GM12892 (cell line): ENCODE measurements around the gene PLCL1.
"Not testable (repeated sequence)": the region's sequence is repeated elsewhere in the genome, so short reads cannot be mapped to it uniquely, and the experiment has no call there.

Source experiments
- DNase-seq: peaks from one replicate; pipeline ENCODE4 v3.0.0; 2011; ENCODE audit not compliant: insufficient read length
- FAIRE-seq: peaks from 2 replicates; lab custom pipeline; 2011; peaks lifted over from hg19 to GRCh38; lab: Jason Lieb, UNC
- POLR2A ChIP-seq: IDR thresholded peaks from 2 replicates; pipeline ENCODE4 v1.6.1; 2011; ENCODE audit warnings: low read depth, low read length, control low read depth
- POLR2AphosphoS5 ChIP-seq: IDR thresholded peaks from 2 replicates; pipeline ENCODE4 v1.6.1; 2011; ENCODE audit warnings: low read depth, low read length, control low read depth
- TAF1 ChIP-seq: IDR thresholded peaks from 2 replicates; pipeline ENCODE4 v1.6.1; 2011; ENCODE audit warnings: low read depth, mild to moderate bottlenecking, control low read depth, low read length, borderline replicate concordance

Gene PLCL1

GRCh38 chr2:198173242-198173641, 368.8 kb downstream of the PLCL1 start:
- FAIRE-seq (no peak), DNase-seq (no peak)
- TF ChIP-seq POLR2AphosphoS5 (no peak), TAF1 (no peak), POLR2A (no peak)

- TF ChIP-seq TAF1, result no peak
- no peak for TF ChIP-seq POLR2AphosphoS5
- TF ChIP-seq POLR2A, result no peak
- FAIRE-seq (no peak), DNase-seq (no peak)
These were observed 369.5 kb downstream of the PLCL1 start for GRCh38 chr2:198173864-198174263.

- no peak for TF ChIP-seq TAF1
- no peak for TF ChIP-seq POLR2A
- no peak for TF ChIP-seq POLR2AphosphoS5
- FAIRE-seq (no peak), DNase-seq (no peak)
These were observed 370.9 kb downstream of the PLCL1 start for GRCh38 chr2:198175271-198175670.

- FAIRE-seq, result no peak
- no peak for TF ChIP-seq POLR2AphosphoS5
- TF ChIP-seq POLR2A, result no peak
- TF ChIP-seq TAF1, result no peak
- no peak for DNase-seq
These were observed 372.6 kb downstream of the PLCL1 start for GRCh38 chr2:198177040-198177439.

- FAIRE-seq, result no peak
- no peak for DNase-seq
- TF ChIP-seq POLR2AphosphoS5, result no peak
- TF ChIP-seq TAF1, result no peak
- TF ChIP-seq POLR2A, result no peak
These were observed 374.4 kb downstream of the PLCL1 start for GRCh38 chr2:198178766-198179165.

GRCh38 chr2:198186257-198186656, 381.9 kb downstream of the PLCL1 start:
- TF ChIP-seq POLR2AphosphoS5 (no peak), TAF1 (no peak), POLR2A (no peak)
- FAIRE-seq (no peak), DNase-seq (no peak)

- TF ChIP-seq TAF1 (no peak), POLR2AphosphoS5 (no peak), POLR2A (no peak)
- FAIRE-seq (no peak), DNase-seq (no peak)
These were observed 383.4 kb downstream of the PLCL1 start for GRCh38 chr2:198187841-198188240.

- FAIRE-seq (no peak), DNase-seq (no peak)
- TF ChIP-seq POLR2AphosphoS5, result no peak
These were observed 384.6 kb downstream of the PLCL1 start for GRCh38 chr2:198188982-198189381.

GRCh38 chr2:198191651-198192050, 387.3 kb downstream of the PLCL1 start:
- DNase-seq (no peak), FAIRE-seq (no peak)
- no peak for TF ChIP-seq TAF1
- no peak for TF ChIP-seq POLR2AphosphoS5
- TF ChIP-seq POLR2A, result no peak

- not testable (repeated sequence) for DNase-seq, FAIRE-seq
These were observed 392.2 kb downstream of the PLCL1 start for GRCh38 chr2:198196556-198196955.
